ENCODE results near the gene LRRC7.
A peak's percentile ranks its signal among the peaks of the same experiment; 100 is the strongest.
"Not testable (repeated sequence)": the region's sequence is repeated elsewhere in the genome, so short reads cannot be mapped to it uniquely, and the experiment has no call there.

LRRC7 gene

DNA sequence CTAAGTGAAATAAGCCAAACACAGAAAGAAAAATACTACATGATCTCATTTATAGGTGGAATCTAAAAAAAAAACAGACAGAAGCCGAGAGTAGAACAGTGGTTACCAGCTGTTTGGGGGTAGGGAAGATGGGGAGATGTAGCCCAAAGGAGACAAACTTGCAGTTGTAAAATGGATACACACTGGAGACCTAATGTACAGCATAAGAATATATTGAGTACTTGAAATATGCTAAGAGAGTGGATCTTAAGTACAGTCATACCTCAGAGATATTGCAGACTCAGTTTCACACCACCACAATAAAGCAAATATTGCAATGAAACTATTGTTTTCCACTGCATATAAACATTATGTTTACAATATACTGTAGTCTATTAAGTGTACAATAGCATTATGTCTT lies 320.9 kb downstream of the LRRC7 start:
- no peaks in the 10 kb centered on the region for H3K27me3 ChIP-seq (replicated peaks; ENCODE audit: control insufficient read depth, insufficient read depth, low read length)
- peaks cover 11% of the 10 kb centered on the region for H3K9me3 ChIP-seq (ENCODE audit: control insufficient read depth, low read length)
- no peak for DNase-seq (ENCODE audit: low read depth)
- no peaks in the 10 kb centered on the region for H3K4me1 ChIP-seq (ENCODE audit: control insufficient read depth, insufficient read depth, low read length)
- no peak overlapping the region for H3K9ac ChIP-seq (ENCODE audit: low read length)
- no peak overlapping the region for H3K4me3 ChIP-seq (ENCODE audit: low read length)
- no peaks in the 10 kb centered on the region for H3K36me3 ChIP-seq (ENCODE audit: control insufficient read depth, insufficient read depth, low read length, severe bottlenecking)

DNA sequence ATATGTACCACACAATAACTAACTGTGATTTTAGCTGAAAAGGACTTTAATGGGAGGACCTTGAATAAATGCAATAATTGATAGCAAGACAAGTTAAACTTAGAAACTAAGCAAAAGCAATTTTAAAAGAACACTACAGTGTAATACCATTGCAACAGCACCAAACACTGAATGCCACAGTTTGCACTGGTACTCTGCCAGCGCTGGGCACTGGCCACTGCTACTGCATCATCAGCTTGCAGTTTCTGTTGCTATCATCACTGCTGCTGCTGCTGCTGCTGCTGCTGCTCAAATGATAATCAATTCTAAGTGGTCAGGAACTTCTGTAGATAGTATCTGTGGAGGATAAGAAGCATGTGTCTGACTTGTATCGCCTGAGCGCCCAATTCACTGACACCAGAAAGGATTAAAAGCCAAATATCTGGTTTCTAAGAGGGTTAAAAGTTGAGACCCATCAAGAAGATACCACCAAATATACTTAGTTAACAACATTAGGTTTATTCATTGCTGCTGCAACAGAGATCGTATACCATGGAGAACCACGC lies 330.8 kb downstream of the LRRC7 start:
- DNase-seq (ENCODE audit: low read depth), result no peak
- Histone ChIP-seq H3K27me3 (replicated peaks; ENCODE audit: control insufficient read depth, insufficient read depth, low read length) (no peaks in the 10 kb centered on the region), H3K9ac (ENCODE audit: low read length) (no peak overlapping the region), H3K9me3 (ENCODE audit: control insufficient read depth, low read length) (no peaks in the 10 kb centered on the region), H3K4me3 (ENCODE audit: low read length) (no peak overlapping the region), H3K4me1 (ENCODE audit: control insufficient read depth, insufficient read depth, low read length) (no peaks in the 10 kb centered on the region), H3K36me3 (ENCODE audit: control insufficient read depth, insufficient read depth, low read length, severe bottlenecking) (no peaks in the 10 kb centered on the region)

DNA sequence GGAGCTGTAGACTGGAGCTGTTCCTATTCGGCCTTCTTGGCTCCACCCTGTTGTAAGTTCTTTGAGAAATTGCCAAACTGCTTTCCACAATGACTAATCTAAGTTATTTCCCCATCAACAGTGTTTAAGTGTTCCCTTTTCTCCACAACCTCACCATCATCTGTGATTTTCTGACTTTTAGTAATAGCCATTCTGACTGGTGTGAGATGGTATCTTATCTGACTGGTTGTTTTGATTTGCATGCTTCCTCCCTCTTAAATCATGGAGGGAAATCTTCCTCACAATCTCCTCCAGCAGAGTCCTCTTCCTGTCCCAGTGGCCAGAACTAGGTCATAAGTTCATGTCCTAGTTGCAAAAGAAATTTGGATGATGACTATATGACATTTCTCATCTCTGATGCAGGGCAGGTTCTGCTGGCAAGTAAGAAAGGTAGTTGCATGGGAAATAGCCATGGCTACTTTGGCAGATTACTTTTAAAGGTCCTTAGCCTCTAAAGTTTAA lies 343.6 kb downstream of the LRRC7 start:
- no peak overlapping the region for H3K9ac ChIP-seq (ENCODE audit: low read length)
- H3K27me3 ChIP-seq (replicated peaks; ENCODE audit: control insufficient read depth, insufficient read depth, low read length), result no peaks in the 10 kb centered on the region
- H3K4me3 ChIP-seq (ENCODE audit: low read length), result no peak overlapping the region
- H3K4me1 ChIP-seq (ENCODE audit: control insufficient read depth, insufficient read depth, low read length), result peaks cover 42% of the 10 kb centered on the region
- no peaks in the 10 kb centered on the region for H3K9me3 ChIP-seq (ENCODE audit: control insufficient read depth, low read length)
- peak; percentile 86 for DNase-seq (ENCODE audit: low read depth)
- H3K36me3 ChIP-seq (ENCODE audit: control insufficient read depth, insufficient read depth, low read length, severe bottlenecking), result no peaks in the 10 kb centered on the region

DNA sequence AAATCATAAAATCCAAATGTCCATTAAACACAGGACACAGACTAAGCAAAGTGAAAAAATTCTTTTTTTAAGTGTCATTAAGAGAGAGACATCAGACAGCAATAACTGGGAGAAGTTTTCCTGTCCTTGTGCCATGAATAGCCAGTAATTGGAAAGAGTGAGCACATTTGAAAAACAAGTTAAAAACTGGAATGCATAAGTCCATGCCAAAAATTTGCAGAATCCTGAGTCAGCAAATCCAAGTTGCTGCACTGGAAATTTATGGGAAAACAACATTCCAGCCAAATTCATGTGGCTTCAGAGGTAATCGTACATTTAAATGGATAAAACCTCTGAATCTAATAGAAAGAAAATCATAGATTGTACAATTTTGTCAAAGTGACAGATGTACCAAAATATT lies 346.3 kb downstream of the LRRC7 start:
- Histone ChIP-seq H3K4me1 (ENCODE audit: control insufficient read depth, insufficient read depth, low read length) (peaks cover 42% of the 10 kb centered on the region), H3K4me3 (ENCODE audit: low read length) (peak overlapping the region; percentile 35), H3K9ac (ENCODE audit: low read length) (peak overlapping the region; percentile 46), H3K27me3 (replicated peaks; ENCODE audit: control insufficient read depth, insufficient read depth, low read length) (no peaks in the 10 kb centered on the region), H3K9me3 (ENCODE audit: control insufficient read depth, low read length) (no peaks in the 10 kb centered on the region), H3K36me3 (ENCODE audit: control insufficient read depth, insufficient read depth, low read length, severe bottlenecking) (no peaks in the 10 kb centered on the region)
- DNase-seq (ENCODE audit: low read depth), result peak; percentile 78

DNA sequence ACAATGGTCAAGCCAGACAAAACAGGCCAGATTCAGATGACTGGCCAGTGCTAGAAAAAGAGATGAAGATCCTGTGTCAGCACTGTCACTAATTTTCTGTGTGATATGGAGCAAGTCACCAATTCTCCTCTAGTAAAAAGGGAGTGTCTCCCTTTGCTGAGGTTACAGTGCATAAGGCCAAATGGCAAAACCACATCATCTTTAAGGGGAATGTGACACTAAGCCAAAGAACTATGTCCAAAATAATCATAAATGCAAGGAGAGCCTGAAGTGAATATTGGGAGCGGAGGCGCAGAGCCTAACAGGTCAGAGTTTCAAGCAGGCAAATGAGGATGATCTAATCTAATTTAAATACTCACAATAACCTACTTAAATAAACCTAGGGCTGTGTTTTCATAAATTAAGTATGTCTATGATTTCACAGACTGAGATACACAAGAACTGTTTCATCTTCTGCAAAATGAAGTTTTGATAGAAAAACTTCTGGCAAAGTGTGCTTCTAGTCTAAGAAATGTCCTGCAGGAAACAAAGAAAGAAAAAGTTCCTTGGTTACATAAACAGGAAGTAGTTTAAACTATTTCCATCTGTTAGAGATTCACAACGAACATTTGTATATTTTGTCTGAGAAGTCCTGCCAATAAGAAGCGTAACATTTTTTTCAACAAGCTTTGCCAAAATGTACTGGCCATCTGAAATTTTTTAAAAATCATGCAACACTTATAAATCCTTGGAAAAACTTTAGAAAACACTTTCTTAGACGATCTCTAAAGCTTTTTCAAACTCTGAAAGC lies 347.4 kb downstream of the LRRC7 start:
- no peaks in the 10 kb centered on the region for H3K9me3 ChIP-seq (ENCODE audit: control insufficient read depth, low read length)
- DNase-seq (ENCODE audit: low read depth), result peak; percentile 77
- H3K9ac ChIP-seq (ENCODE audit: low read length), result peak overlapping the region; percentile 58
- no peaks in the 10 kb centered on the region for H3K36me3 ChIP-seq (ENCODE audit: control insufficient read depth, insufficient read depth, low read length, severe bottlenecking)
- H3K27me3 ChIP-seq (replicated peaks; ENCODE audit: control insufficient read depth, insufficient read depth, low read length), result no peaks in the 10 kb centered on the region
- H3K4me1 ChIP-seq (ENCODE audit: control insufficient read depth, insufficient read depth, low read length), result peaks cover 42% of the 10 kb centered on the region
- H3K4me3 ChIP-seq (ENCODE audit: low read length), result peak overlapping the region; percentile 35

DNA sequence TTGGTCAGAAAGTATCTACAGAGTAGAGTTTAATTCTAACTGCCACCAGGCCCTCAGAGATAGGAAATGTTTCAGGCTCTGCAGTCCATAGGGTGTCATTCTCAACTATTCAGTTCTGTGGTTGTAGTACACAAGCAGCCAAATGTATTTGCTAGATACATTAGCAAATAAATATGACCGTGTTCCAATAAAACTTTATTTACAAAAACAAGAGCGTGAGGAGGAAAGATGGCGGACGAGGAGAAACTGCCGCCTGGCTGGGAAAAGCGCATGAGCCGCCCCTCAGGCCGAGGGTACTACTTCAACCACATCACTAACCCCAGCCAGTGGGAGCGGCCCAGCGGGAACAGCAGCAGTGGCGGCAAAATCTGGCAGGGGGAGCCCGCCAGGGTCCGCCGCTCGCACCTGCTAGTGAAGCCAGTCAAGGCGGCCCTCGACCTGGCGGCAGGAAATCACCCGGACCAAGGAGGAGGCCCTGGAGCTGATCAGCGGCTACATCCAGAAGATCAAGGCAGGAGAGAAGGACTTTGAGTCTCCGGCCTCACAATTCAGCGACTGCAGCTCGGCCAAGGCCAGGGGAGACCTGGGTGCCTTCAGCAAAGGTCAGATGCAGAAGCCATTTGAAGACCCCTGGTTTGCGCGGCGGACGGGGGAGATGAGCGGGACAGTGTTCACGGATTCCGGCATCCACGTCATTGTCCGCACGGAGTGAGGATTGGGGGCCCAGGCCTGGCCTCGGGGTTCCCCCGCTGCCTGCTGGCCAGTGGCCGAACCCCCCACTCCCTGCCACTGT lies 351.6 kb downstream of the LRRC7 start:
- Histone ChIP-seq H3K4me1 (ENCODE audit: control insufficient read depth, insufficient read depth, low read length) (peaks cover 14% of the 10 kb centered on the region), H3K27me3 (replicated peaks; ENCODE audit: control insufficient read depth, insufficient read depth, low read length) (no peaks in the 10 kb centered on the region), H3K36me3 (ENCODE audit: control insufficient read depth, insufficient read depth, low read length, severe bottlenecking) (no peaks in the 10 kb centered on the region), H3K4me3 (ENCODE audit: low read length) (no peak overlapping the region), H3K9ac (ENCODE audit: low read length) (no peak overlapping the region), H3K9me3 (ENCODE audit: control insufficient read depth, low read length) (no peaks in the 10 kb centered on the region)
- DNase-seq (ENCODE audit: low read depth), result no peak

DNA sequence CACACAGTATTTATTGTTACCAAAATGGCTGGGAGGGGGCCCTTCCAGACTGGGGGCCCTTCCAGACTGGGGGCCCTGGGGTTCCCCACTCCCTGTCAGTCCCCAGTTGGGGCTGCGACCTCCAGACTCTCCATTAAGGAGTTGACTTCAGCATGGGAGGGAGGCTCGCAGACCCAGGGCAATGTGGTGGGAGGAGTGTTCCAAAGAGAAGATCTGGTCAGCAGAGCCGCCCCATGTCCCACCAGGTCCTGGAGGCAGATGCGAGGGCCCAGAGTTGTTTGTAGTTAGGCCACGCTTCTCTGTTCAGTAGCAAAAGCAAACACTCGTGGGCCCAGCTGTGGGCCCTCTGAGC lies 352.2 kb downstream of the LRRC7 start:
- H3K36me3 ChIP-seq (ENCODE audit: control insufficient read depth, insufficient read depth, low read length, severe bottlenecking), result no peaks in the 10 kb centered on the region
- H3K4me3 ChIP-seq (ENCODE audit: low read length), result no peak overlapping the region
- H3K27me3 ChIP-seq (replicated peaks; ENCODE audit: control insufficient read depth, insufficient read depth, low read length), result no peaks in the 10 kb centered on the region
- H3K9ac ChIP-seq (ENCODE audit: low read length), result no peak overlapping the region
- H3K4me1 ChIP-seq (ENCODE audit: control insufficient read depth, insufficient read depth, low read length), result peaks cover 8% of the 10 kb centered on the region
- H3K9me3 ChIP-seq (ENCODE audit: control insufficient read depth, low read length), result no peaks in the 10 kb centered on the region
- DNase-seq (ENCODE audit: low read depth), result no peak

DNA sequence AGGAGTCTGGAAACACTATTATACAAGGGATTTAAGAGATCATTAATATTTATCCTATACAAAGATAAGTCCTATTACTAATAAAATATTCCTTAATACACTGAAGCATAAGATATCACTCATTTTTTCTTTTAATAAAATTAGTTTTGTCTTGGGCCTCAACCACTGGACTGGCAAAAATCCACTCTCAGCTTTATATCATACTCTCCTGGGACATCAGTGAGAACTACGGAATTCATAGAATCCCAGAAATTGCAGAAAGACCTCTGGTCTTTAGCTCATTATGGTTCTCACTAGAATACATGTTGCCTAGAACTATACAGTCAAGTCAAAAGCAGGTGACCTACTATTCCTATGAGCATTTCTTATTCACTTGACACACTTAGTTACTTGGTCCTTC lies 352.7 kb downstream of the LRRC7 start:
- no peaks in the 10 kb centered on the region for H3K36me3 ChIP-seq (ENCODE audit: control insufficient read depth, insufficient read depth, low read length, severe bottlenecking)
- no peaks in the 10 kb centered on the region for H3K27me3 ChIP-seq (replicated peaks; ENCODE audit: control insufficient read depth, insufficient read depth, low read length)
- no peak overlapping the region for H3K4me3 ChIP-seq (ENCODE audit: low read length)
- H3K9ac ChIP-seq (ENCODE audit: low read length), result no peak overlapping the region
- H3K4me1 ChIP-seq (ENCODE audit: control insufficient read depth, insufficient read depth, low read length), result peaks cover 3% of the 10 kb centered on the region
- DNase-seq (ENCODE audit: low read depth), result no peak
- no peaks in the 10 kb centered on the region for H3K9me3 ChIP-seq (ENCODE audit: control insufficient read depth, low read length)

DNA sequence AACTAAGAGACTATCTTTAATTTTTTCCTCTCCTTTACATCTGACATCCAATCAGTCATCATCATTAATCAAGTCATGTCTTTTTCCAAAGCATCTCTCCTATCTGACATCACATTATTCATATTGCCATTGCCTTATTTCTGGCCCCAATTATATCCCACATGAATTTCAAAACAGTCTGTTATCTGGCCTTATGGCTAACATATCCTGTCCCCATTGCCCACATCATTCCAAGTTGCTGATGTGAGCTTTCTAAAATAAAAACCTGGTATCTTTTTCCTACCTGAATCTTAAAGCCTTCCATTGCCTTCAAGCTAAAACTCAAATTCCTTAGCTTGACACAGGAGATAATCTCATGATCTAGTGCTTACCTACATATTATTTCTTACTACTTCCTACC lies 353.8 kb downstream of the LRRC7 start:
- H3K9ac ChIP-seq (ENCODE audit: low read length), result no peak overlapping the region
- DNase-seq (ENCODE audit: low read depth), result no peak
- no peaks in the 10 kb centered on the region for H3K36me3 ChIP-seq (ENCODE audit: control insufficient read depth, insufficient read depth, low read length, severe bottlenecking)
- no peaks in the 10 kb centered on the region for H3K4me1 ChIP-seq (ENCODE audit: control insufficient read depth, insufficient read depth, low read length)
- H3K4me3 ChIP-seq (ENCODE audit: low read length), result no peak overlapping the region
- no peaks in the 10 kb centered on the region for H3K9me3 ChIP-seq (ENCODE audit: control insufficient read depth, low read length)
- H3K27me3 ChIP-seq (replicated peaks; ENCODE audit: control insufficient read depth, insufficient read depth, low read length), result no peaks in the 10 kb centered on the region

DNA sequence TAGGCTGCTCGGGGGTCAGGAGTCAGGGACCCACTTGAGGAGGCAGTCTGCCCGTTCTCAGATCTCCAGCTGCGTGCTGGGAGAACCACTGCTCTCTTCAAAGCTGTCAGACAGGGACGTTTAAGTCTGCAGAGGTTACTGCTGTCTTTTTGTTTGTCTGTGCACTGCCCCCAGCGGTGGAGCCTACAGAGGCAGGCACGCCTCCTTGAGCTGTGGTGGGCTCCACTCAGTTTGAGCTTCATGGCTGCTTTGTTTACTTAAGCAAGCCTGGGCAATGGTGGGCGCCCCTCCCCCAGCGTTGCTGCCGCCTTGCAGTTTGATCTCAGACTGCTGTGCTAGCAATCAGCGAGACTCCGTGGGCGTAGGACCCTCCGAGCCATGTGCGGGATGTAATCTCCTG lies 360.5 kb downstream of the LRRC7 start:
- H3K9ac ChIP-seq (ENCODE audit: low read length); DNase-seq (ENCODE audit: low read depth); H3K4me1 ChIP-seq (ENCODE audit: control insufficient read depth, insufficient read depth, low read length); H3K4me3 ChIP-seq (ENCODE audit: low read length); H3K9me3 ChIP-seq (ENCODE audit: control insufficient read depth, low read length); H3K36me3 ChIP-seq (ENCODE audit: control insufficient read depth, insufficient read depth, low read length, severe bottlenecking); H3K27me3 ChIP-seq (replicated peaks; ENCODE audit: control insufficient read depth, insufficient read depth, low read length): not testable (repeated sequence)

DNA sequence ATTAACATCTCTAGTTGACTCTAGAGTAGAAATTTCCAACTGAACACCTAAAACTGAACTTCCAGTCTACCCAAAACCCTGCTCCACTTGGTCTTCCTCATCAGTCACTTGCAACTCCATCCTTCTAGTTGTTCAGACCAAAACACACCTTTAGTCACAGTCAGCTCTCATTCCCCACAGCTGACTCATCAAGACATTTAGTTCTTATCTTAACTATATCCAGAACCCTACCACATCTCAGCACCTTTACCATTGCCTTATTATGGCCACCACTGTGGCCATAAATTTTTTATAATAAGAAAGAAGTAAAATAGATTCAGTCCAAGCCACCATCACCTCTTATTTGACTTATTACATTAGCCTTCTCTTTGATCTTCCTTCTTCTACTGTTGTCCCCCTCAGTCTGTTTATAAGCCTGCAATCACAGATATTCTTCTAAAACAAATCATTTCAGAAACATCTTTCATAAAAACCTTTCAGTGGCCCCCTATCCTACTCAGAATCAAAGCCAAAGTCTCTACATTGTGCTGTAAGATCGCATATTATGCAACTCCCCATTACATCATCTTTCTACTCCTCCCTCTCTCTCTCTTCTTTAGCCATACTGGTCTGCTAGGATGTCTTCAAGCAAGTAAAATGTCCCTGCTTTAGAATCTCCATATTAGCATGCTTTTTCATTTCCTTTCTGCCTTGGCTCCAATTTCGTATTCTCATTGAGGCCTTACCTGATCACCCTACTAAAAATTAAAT lies 361.8 kb downstream of the LRRC7 start:
- Histone ChIP-seq H3K4me1 (ENCODE audit: control insufficient read depth, insufficient read depth, low read length) (no peaks in the 10 kb centered on the region), H3K9ac (ENCODE audit: low read length) (no peak overlapping the region), H3K27me3 (replicated peaks; ENCODE audit: control insufficient read depth, insufficient read depth, low read length) (no peaks in the 10 kb centered on the region), H3K36me3 (ENCODE audit: control insufficient read depth, insufficient read depth, low read length, severe bottlenecking) (no peaks in the 10 kb centered on the region), H3K4me3 (ENCODE audit: low read length) (no peak overlapping the region), H3K9me3 (ENCODE audit: control insufficient read depth, low read length) (no peaks in the 10 kb centered on the region)
- peak; percentile 58 for DNase-seq (ENCODE audit: low read depth)
